ENCODE data around the gene DMBT1.

GRCh38 chr10:122550983-122551382, 9.6 kb upstream of the DMBT1 start:
- TF ChIP-seq CTCF (IDR thresholded peaks at IDR 0.05) (no peak), EZH2phosphoT487 (IDR thresholded peaks at IDR 0.05) (no peak)
